ENCODE data around the gene RGS14. TPM values are rescaled to one million over a fixed set of nuclear protein-coding genes. Genes with fewer than 3 reads are reported as not detected.
A peak's percentile ranks its signal among the peaks of the same experiment; 100 is the strongest.

Gene RGS14
- total RNA-seq, 3 donors from 2014 or later = 11.1 to 15.2 (median 11.7) TPM

DNA sequence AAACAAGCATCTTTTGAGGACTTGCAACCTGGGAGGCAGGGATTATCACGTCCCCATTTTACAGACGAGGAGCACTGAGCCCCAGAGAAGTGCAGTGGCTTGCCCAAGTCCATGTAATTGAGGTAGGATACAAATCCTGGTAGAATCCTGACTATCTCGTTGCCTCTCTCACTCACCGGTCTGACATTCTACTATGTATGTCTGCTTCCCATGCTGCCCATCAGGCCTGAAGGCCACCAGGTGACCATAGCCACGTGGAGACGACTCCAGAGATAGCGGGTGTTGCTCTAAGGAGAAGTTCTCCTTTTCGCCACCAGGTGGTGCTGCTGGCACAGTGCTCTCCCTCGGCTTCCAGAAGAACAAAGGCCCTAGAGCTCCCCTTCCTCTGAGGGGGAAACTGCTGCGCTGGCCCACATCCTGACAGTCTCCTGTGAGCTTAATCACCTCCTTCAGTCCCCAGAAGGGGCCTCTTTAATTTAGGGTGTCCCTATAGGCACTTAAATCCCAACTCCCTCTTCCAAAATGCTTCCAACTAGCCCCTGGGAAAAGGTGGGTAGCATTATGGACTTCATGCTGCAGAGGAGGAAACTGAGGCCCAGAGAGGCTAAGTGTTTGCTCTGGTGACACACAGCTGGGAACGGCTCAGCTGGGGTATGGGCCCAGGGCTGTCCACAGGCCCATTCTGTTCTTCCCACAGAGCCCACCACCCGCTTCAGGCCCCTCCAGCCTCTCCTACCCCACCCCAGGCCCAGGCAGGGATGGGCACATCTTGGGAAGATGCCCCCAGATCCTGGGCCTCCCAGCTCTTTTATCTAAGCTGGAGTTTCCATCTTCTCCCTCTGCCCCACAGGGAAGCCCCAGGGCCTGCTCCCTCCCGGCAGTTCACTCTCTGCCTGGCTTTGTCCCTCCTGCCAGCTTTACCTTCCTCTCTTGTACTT lies 32.9 kb downstream of the RGS14 start:
- TF ChIP-seq, protein P1, sequence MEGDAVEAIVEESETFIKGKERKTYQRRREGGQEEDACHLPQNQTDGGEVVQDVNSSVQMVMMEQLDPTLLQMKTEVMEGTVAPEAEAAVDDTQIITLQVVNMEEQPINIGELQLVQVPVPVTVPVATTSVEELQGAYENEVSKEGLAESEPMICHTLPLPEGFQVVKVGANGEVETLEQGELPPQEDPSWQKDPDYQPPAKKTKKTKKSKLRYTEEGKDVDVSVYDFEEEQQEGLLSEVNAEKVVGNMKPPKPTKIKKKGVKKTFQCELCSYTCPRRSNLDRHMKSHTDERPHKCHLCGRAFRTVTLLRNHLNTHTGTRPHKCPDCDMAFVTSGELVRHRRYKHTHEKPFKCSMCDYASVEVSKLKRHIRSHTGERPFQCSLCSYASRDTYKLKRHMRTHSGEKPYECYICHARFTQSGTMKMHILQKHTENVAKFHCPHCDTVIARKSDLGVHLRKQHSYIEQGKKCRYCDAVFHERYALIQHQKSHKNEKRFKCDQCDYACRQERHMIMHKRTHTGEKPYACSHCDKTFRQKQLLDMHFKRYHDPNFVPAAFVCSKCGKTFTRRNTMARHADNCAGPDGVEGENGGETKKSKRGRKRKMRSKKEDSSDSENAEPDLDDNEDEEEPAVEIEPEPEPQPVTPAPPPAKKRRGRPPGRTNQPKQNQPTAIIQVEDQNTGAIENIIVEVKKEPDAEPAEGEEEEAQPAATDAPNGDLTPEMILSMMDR (IDR thresholded peaks at IDR 0.05) = peak; percentile 90
- peak; percentile 78 to 93 (median 83) for DNase-seq
- no peaks in the 10 kb centered on the region for H3K36me3 ChIP-seq (ENCODE audit: low read depth)
- intact Hi-C loops (cut with DNase I, micrococcal nuclease) = loop anchor here (5.0 kb wide), 2 partner anchors 62 to 112 kb away; no protein-coding TSS in a partner anchor
- H3K4me3 ChIP-seq = no peak overlapping the region
- ATAC-seq = peak; percentile 94
- no peaks in the 10 kb centered on the region for H3K4me1 ChIP-seq (ENCODE audit: low read depth)
- H3K9me3 ChIP-seq = no peaks in the 10 kb centered on the region

DNA sequence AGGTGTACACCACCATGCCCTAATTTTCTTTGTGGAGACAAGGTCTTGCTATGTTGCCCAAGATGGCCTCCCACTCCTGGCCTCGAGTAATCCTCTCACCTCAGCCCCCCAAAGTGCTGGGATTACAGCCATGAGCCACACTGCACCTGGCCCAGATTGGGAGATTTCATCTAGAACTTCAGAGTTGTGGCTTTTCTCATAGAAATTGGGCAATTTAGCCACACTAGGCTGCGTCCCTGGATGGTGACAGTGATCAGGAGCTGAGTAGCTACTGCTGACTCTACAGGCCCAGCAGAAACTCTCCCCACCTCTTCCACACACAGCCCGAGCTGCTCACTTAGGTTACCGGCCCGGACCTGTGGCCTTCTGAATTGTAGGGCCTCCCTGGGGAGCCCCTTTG lies 35.0 kb downstream of the RGS14 start:
- no peaks in the 10 kb centered on the region for H3K36me3 ChIP-seq (ENCODE audit: low read depth)
- ATAC-seq (no peak), DNase-seq (no peak)
- TF ChIP-seq, protein P1 (IDR thresholded peaks at IDR 0.05) = no peak
- no peaks in the 10 kb centered on the region for H3K9me3 ChIP-seq
- H3K4me3 ChIP-seq = no peak overlapping the region
- no peaks in the 10 kb centered on the region for H3K4me1 ChIP-seq (ENCODE audit: low read depth)
- intact Hi-C loops (cut with DNase I, micrococcal nuclease) = loop anchor here (5.0 kb wide), 2 partner anchors 60 to 110 kb away; no protein-coding TSS in a partner anchor

DNA sequence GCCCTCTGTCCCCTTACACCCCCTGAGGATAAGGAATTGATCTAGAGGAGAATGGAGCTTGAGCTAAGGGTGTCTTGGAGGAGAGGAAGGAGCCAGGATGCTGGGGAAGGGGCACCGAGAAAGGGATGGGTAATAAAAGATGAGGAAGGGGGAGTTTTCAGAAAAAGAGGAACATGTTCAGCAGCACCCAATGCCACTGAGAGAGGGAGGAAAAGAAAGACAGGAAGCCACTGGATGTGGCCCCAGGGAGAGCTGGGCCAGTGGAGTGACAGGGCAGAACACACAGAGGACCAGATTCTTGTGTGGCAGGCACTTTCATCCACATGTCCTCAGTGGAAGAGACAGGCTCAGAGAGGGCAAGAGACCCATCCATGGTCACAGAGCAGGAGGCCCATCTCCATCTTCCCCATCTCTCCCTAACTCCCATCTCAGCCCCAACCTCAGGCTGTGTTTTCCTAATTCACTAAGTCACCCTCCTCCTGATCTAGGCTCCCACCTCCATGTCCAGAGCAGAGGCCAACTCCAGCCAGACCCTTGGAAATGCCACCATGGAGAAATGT lies 35.6 kb downstream of the RGS14 start:
- H3K36me3 ChIP-seq (ENCODE audit: low read depth) = no peaks in the 10 kb centered on the region
- DNase-seq = no peak
- no peaks in the 10 kb centered on the region for H3K9me3 ChIP-seq
- H3K4me3 ChIP-seq = no peak overlapping the region
- no peaks in the 10 kb centered on the region for H3K4me1 ChIP-seq (ENCODE audit: low read depth)
- intact Hi-C loops (cut with DNase I, micrococcal nuclease) = loop anchor here (5.0 kb wide), 2 partner anchors 59 to 109 kb away; no protein-coding TSS in a partner anchor
- ATAC-seq = no peak
- TF ChIP-seq, protein P1 (IDR thresholded peaks at IDR 0.05) = no peak

DNA sequence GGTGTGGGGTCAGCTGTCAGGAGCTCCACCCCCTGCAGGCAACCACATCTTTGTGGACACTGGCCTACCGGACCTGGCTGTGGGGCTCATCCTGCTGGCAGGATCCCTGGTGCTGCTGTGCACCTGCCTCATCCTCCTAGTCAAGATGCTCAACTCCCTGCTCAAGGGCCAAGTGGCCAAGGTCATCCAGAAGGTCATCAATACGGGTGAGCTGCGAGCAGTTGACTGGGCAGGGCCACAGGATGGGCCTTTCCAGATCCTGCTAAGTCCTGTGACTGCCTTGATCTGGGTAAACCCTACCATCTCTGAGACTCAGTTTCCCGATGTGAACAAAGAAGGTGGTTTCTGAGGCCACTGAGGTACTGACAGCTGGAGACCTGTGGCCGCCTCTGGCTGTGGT lies 36.3 kb downstream of the RGS14 start:
- TF ChIP-seq, protein P1 (IDR thresholded peaks at IDR 0.05) = no peak
- ATAC-seq = no peak
- intact Hi-C loops (cut with DNase I, micrococcal nuclease) = loop anchor here (5.0 kb wide), 2 partner anchors 58 to 108 kb away; no protein-coding TSS in a partner anchor

DNA sequence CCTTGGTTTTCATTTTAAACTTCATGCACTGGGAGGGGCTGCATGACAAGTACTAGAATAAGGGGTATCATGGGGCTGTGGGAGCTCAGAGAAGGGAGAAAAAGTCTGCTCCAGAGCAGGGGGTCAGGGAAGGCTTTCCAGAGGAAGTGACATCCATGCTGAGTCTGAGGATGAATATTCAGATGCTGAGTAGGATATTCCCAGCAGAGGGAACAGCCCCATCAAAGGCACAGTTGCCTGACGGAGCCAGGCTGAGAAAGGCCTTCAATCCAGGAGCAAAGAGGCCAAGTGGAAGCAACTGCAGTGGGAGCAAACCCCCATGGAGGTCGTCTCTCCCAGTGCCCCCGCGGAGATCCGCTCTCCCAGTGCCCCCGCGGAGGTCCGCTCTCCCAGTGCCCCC lies 38.4 kb downstream of the RGS14 start:
- TF ChIP-seq, protein P1 (IDR thresholded peaks at IDR 0.05) = no peak
- intact Hi-C loops (cut with DNase I, micrococcal nuclease) = no loop called here
- no peaks in the 10 kb centered on the region for H3K9me3 ChIP-seq
- ATAC-seq (no peak), DNase-seq (no peak)
- no peaks in the 10 kb centered on the region for H3K36me3 ChIP-seq (ENCODE audit: low read depth)
- no peak overlapping the region for H3K4me3 ChIP-seq
- H3K4me1 ChIP-seq (ENCODE audit: low read depth) = peaks cover 6% of the 10 kb centered on the region

More for the DNA sequence above, 36.3 kb downstream of the RGS14 start:
- no peaks in the 10 kb centered on the region for H3K9me3 ChIP-seq
- no peak overlapping the region for H3K4me3 ChIP-seq
- no peak for DNase-seq
- H3K36me3 ChIP-seq (ENCODE audit: low read depth) = no peaks in the 10 kb centered on the region
- no peaks in the 10 kb centered on the region for H3K4me1 ChIP-seq (ENCODE audit: low read depth)
